ENCODE data around the gene PSMD14.

DNA sequence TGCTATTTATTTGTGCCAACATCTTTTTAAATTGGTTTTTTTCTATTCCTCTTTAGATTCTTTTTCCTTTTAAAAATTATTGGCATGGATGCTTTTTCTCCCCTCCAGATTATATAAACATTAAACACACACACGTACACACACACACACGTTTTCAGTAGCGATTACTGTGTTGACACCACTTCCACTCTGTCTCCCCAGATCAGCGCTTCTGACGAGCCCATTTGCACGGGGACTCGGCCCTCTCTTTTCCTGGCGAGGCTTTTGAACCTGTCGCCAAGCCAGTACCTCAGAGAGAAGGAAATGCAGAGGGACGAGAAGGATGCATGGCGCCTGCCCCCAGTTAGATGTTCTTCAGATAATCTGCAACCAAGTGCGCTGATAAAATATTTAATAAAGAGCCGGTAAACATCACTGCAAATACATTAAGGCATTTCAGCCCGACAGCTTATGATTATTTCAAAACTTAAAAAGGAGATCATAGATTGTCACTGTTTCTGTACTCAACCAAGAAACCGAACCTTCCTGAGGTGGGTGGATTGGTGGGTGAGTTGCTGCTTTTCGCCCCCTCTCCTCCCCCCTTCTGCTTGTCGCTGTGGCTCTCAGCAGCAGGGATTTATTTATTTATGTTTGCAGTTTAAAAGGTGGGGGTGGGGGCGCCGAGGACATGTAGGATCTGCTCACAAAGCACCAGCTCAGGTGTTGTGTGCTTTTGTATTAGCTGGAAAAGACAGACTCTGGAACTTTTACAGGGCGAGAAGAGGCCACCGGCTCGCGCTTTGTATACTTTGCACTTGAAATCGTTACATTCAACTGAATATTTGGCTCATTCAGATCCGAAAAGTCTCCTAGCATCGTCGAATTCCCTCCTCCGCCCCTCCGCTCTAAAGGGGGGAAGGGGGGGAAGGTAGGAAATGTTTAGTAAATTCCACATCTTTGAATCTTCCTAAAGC is 107.1 kb downstream of the PSMD14 start:
- no peak for TF ChIP-seq POLR2AphosphoS5 (IDR thresholded peaks at IDR 0.05; ENCODE audit: low read depth, low read length)
- no peak for TF ChIP-seq POLR2A (IDR thresholded peaks at IDR 0.05; ENCODE audit: low read depth, low read length)
- TF ChIP-seq TAF1 (IDR thresholded peaks at IDR 0.05; ENCODE audit: borderline replicate concordance, low read depth, low read length) = no peak

All from GM12892 (cell line).